ENCODE results near the gene YPEL2.

DNA sequence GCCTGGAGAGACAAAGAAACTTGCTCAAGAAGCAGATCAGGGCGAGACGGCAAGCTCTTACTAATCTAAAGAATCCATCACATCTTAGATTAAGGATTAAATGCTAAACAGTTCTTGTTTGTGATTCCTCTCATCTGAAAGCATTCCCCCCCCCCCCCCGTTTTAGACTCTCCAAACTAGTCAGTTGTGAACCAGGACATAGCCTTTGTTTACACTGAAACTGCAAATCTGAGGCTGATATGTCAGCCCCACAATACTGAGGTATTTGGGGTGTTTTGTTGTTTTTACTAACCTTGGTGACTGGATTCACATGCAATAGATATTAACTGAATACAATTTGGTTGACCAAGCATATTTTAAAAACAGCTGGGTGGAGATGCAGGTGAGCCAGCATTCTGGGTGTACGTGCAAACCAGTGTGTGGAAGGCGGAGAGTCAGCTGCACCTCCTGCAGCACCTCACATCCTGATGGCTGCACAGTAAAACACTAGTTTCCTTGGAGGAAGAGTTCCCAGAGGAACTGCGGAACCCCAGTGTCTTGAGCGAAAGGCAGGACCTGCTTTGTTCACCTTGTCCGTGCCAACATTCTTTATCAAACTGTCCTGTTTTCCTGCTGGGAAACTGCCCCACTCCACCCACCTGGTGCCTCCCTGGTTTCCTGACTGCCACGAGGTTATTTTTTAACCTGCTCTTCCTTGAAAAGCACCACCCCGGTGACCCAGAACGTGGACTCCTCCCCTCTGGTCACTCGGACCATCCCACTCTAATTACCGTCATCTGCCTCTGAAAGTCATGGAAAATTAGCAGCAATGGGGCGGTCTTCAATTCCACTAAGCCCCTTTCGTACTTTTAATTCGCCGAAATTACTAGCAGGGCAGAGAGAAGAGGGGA, 1.2 kb upstream of the YPEL2 start:
- TF ChIP-seq, protein P1, sequence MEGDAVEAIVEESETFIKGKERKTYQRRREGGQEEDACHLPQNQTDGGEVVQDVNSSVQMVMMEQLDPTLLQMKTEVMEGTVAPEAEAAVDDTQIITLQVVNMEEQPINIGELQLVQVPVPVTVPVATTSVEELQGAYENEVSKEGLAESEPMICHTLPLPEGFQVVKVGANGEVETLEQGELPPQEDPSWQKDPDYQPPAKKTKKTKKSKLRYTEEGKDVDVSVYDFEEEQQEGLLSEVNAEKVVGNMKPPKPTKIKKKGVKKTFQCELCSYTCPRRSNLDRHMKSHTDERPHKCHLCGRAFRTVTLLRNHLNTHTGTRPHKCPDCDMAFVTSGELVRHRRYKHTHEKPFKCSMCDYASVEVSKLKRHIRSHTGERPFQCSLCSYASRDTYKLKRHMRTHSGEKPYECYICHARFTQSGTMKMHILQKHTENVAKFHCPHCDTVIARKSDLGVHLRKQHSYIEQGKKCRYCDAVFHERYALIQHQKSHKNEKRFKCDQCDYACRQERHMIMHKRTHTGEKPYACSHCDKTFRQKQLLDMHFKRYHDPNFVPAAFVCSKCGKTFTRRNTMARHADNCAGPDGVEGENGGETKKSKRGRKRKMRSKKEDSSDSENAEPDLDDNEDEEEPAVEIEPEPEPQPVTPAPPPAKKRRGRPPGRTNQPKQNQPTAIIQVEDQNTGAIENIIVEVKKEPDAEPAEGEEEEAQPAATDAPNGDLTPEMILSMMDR (IDR thresholded peaks at IDR 0.05): no peak
- TF ChIP-seq POLR2A (IDR thresholded peaks at IDR 0.05): peak in 1 of 2 donors; percentile 26

Measured in Peyer's patch (tissue), 4 donors.